CD4-positive, alpha-beta T cell treated with Interleukin-6 at 100 ng/mL for 8 hours (primary cell): ENCODE data around the gene ZYG11B.
"Not testable (repeated sequence)": the region's sequence is repeated elsewhere in the genome, so short reads cannot be mapped to it uniquely, and the experiment has no call there.

Experiments
- DNase-seq: peaks from one replicate; pipeline ENCODE4 v3.0.0-alpha.2; 2020; ENCODE audit warnings: mixed read lengths, low spot score

The ZYG11B gene

DNA sequence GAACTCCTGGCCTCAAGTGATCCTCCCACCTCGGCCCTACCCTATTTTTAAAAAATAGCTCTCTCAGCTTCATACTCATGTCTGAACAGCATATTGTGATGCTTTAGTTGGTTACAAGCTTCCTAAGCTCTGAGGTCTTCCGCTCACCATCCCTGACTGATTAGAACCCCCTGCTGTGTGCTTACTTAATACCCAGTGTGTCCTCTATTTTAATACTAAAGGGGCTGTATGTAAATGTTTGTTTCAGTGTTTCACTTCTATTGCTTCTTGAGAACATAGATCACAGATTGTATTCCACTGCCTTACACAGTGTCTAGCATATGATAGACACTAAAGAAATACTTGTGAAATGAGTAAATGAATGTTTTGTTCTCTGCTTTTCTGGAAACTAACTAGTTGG, 29.8 kb downstream of the ZYG11B start:
- DNase-seq: no peak

DNA sequence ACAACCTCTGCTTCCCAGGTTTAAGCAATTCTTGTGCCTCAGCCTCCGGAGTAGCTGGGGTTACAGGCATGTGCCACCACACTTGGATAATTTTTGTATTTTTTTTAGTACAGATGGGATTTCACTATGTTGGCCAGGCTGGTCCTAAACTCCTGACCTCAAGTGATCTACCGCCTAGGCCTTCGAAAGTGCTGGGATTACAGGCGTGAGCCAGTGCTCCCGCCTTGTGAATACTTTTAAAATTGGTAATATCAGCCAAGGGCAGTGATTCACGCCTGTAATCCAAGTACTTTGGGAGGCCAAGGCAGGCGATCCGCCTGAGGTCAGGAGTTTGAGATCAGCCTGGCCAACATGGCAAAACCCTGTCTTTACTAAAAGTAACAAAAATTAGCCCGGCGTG, 33.7 kb downstream of the ZYG11B start:
- DNase-seq: no peak

DNA sequence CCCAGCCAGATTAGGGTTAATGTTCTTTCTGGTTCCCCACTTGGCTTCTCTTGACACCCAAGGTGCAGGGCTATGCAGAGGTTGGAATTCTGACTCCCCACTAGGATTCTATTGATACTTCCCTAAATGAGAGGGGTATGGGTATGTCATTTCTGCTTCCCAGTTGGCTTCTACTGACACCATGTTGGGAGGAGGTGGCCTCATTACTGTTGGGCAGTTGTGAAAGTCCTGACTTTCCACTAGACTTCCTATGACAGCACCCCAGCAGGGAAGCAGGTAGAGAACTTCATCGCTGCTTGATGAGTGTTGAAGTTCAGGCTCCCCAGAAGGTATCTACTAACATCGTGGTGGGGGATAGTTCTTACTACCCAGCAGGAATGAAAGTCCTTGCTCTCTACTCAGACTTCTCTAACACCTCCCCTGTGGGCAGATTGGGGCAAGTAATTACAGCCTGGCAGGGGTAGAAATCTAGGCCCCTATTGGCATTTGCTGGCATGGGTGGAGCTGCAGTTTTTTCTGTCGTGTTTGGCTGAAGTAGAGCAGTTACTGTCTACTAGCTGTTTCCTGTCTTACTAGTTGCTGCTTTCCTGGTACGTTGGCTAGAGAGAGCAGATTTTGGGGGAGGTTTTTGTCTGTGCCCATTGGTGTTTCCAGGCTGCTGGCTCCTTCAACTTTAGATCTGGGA, 41.5 kb downstream of the ZYG11B start:
- no peak for DNase-seq

GRCh38 chr1:52769346-52770033, 43.2 kb downstream of the ZYG11B start:
- DNase-seq: no peak

DNA sequence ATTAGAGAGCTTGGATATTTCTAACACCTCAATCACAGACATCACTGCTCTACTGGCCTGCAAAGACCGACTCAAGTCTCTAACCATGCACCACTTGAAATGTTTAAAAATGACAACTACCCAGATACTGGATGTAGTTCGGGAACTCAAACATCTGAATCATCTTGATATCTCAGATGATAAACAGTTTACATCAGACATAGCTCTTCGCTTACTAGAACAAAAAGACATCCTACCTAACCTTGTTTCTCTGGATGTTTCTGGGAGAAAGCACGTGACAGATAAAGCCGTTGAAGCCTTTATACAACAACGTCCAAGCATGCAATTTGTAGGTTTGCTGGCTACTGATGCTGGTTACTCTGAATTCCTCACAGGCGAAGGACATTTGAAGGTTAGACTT, 45.1 kb downstream of the ZYG11B start:
- DNase-seq: no peak

DNA sequence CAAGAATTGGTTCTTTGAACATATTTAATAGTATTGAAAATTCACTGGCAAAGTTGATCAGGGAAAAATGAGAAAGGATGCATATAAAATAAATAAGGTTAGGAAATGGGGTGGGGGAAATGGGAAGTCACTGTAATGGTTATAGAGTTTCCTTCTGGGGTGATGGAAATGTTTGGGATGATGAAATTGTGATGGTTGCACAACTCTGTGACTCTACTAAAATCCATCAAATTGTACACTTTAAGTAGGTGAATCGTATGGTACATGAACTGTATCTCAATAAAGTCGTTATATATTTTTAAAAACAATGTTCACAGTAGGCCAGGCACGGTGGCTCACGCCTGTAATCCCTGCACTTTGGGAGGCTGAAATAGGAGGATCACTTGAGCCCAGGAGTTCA, 59.9 kb downstream of the ZYG11B start:
- no peak for DNase-seq

- DNase-seq: not testable (repeated sequence)
Measured at GRCh38 chr1:52790429-52790828, 64.2 kb downstream of the ZYG11B start.

DNA sequence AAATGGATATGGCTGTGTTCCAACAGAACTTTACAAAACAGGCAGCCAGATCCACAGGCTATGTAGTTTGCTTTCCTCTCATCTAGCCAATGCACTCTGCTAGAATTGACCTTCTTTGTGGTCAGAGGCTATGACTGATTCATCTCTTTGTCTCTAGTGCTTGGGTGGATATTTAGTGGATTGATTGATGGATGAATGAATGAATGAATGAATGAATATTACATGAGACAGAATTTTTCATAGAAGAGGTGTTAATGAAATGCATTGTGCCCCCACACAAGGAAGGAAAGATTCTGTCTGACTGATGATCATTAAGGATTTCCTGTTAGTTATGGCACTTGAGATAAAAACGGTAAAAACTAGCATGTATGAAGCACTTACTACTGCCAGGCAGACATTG, 65.8 kb downstream of the ZYG11B start:
- no peak for DNase-seq

DNA sequence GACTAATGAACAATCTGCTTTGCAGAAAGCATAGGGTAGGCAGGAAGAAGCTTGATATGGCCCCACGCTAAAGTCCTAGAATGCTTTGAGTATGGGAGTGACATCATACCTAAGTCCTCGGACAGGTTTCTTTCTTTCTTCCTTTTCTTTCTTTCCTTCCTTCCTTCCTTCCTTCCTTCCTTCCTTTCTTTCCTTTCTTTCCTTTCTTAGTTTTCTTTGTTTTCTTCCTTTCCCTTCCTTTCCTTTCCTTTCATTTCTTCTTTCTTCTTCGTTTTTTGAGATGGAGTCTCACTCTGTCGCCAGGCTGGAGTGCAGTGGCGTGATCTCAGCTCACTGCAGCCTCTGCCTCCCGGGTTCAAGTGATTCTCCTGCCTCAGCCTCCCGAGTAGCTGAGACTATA, 67.5 kb downstream of the ZYG11B start:
- DNase-seq: not testable (repeated sequence)

GRCh38 chr1:52795464-52795863, 69.2 kb downstream of the ZYG11B start:
- DNase-seq: no peak

- no peak for DNase-seq
Measured at GRCh38 chr1:52798331-52798730, 72.1 kb downstream of the ZYG11B start.

DNA sequence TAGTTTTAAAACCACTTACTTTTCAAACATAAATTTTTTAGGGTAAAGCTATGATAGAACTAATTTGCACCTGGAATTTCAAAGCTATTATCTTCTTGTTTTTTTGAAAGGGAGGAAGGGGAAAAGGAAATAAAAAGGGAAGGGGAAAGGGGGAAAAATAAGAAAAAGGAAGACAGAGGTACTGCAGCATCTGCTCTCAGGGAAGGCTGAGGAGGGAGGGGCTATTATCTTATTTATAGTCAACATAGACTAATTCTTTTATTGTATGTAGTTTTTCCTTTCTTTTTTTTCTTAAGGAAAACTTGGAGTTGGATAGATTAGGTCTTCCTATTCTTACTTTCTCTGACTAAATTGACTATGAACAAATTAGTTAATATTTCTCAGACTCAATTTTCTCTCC, 74.8 kb downstream of the ZYG11B start:
- DNase-seq: no peak

DNA sequence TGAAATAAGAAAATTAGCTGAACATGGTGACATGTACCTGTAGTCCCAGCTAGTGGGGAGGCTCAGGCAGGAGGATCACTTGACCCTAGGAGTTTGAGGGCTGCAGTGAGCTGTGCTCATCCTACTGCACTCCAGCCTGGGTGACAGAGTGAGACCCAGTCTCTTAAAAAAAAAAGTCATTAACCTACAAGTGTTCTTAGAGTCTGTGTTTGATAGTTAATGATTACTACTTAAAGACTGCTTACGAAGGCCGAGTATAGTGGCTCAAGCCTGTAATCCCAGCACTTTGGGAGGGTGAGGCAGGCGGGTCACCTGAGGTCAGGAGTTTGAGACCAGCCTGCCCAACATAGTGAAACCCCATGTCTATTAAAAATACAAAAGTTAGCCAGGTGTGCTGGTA, 77.8 kb downstream of the ZYG11B start:
- DNase-seq: not testable (repeated sequence)

DNA sequence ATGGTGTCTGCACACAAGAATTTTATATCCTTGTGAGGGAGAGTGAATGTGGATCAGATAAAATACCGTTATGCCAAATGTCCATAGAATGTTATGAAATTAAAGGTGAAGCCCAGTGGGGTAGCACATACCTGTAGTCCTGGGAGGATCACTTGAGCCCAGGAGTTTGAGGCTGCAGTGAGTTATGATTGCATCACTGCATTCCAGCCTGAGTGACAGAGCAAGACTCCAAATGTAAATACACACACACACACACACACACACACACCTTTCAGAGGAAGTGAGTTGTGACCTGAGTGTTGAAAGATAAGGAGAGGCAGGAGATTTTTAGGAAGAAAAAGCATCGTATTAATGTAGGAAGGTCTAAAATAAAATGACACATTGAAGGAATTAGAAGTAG, 88.2 kb downstream of the ZYG11B start:
- no peak for DNase-seq

DNA sequence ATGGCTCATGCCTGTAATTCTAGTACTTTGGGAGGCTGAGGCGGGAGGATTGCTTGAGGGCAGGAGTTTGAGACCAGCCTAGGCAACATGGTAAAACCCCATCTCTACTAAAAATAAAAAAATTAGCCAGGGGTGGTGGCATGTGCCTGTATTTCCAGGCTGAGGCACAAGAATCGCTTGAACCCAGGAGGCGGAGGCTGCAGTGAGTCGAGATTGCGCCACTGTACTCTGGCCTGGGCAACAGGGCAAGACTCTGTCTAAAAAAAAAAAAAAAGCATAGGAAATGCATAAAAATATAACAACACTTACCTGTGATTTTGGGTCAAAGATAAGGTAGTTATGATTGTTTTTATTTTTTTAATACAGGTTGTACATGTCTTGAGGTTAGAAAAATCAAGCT, 94.6 kb downstream of the ZYG11B start:
- DNase-seq: not testable (repeated sequence)

GRCh38 chr1:52825868-52826267, 99.6 kb downstream of the ZYG11B start:
- no peak for DNase-seq

DNA sequence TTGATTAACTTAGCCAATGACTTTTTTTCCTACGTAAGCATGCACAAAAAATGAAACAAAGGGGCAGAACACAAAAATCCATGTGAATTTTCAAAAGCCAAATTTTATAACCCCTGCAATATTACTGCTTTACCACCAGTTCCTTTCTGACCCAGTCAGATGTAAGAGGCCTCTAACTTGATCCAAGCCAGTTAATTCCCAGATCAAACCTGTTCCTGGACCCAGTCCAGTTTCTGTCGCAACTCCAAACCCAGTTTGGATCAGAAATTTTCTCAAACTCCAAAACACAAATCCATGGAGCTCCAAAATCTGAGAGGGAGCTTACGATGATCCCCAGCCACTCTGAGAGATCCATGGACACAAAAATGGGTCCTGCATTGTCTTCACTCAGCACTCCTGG, 108.5 kb downstream of the ZYG11B start:
- no peak for DNase-seq

DNA sequence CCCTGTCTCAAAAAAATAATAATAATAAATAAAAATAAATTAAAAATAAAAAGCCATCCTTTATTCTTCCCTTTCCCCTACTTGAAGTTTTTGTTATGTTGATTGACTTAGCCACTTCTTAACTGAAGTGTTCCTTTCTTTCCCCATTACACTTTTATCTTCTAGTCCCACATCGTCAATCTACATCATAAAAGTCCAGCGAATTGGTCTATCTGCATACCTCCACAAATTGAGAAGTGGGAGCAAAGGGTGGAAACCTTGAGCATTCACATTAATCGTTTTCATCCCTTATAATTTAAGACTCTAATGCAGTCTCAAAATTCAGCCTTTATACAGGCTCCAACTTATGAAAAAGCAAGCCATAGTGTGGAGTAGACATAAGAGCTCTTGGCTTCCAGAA, 109.8 kb downstream of the ZYG11B start:
- no peak for DNase-seq

GRCh38 chr1:52839175-52839574, 112.9 kb downstream of the ZYG11B start:
- not testable (repeated sequence) for DNase-seq

DNA sequence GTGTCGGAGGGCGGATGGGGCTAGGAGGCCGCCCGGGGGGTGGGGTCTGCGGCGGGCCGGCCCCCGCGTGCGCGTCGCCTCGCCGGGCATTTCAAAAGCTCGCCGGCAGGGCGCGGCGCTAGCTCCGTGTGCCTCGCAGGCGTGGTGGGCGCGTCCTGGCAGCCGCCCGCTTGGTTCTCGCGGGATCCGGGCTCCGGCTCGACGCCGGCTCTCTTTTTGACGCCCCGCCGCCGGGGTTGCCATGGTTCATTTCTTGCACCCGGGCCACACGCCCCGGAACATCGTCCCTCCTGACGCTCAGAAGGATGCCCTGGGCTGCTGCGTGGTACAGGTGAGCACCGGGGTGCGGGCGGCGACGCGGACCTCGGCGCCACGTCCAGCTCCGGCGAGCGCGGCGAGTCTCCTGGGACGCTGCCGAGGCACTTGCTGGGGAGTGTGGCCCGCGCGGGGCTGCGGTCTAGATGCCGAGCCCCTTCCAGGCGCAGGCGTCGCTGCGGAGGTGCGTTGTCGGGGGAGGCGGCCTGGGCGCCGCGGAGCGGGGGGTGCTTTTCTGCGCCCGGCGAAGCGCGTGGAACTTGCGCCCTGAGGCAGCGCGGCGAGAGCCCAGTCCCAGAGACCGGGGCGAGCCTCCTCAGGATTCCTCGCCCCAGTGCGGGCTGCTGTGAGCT, 116.5 kb downstream of the ZYG11B start, which contains the start of gene ZYG11A:
Gene ZYG11A (plus strand): TSS at position 118 of the 668 bp plus-strand sequence. CDS start 124 bp downstream, at position 242.
- peak; percentile 47 for DNase-seq

- DNase-seq: not testable (repeated sequence)
Measured at GRCh38 chr1:52845119-52845518, 118.9 kb downstream of the ZYG11B start.

- DNase-seq: no peak
Measured at GRCh38 chr1:52848423-52848822, 122.2 kb downstream of the ZYG11B start.

DNA sequence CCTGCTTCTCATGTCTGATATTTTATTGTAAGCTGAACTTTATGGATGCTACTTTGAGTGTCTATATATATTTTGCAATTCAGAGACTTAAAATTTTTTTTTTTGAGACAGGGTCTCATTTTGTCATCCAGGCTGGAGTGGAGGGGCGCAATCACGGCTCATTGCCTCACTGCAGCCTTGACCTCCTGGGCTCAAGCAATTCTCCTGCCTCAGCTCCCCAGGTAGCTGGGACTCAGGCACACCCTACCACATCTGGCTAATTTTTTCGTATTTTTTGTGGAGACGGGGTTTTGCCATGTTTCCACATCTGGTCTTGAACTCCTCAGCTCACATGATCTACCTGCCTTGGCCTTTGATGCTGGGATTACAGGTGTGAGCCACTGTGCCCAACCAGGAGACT, 124.7 kb downstream of the ZYG11B start:
- no peak for DNase-seq
